Measurements from ENCODE around the gene BNIPL.
A peak's percentile ranks its signal among the peaks of the same experiment; 100 is the strongest.

Gene BNIPL

DNA sequence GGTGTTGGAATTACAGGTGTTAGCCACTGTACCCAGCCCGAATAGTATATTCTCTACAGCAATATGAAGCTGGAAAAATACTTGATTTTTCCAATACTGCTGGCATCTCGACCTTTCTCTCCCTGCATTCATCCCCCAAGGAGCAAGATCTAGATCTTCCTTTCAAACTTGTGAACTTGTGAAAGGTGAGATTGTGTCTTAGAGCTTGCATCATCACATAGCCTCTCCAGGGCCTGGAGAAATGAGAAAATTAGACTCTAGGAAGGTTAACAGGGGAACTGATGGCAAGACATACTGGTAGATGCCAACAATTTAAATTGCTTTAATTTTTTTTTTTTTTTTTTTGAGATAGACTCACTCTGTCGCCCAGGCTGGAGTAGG, 26.1 kb upstream of the BNIPL start:
- DNase-seq: no peak

DNA sequence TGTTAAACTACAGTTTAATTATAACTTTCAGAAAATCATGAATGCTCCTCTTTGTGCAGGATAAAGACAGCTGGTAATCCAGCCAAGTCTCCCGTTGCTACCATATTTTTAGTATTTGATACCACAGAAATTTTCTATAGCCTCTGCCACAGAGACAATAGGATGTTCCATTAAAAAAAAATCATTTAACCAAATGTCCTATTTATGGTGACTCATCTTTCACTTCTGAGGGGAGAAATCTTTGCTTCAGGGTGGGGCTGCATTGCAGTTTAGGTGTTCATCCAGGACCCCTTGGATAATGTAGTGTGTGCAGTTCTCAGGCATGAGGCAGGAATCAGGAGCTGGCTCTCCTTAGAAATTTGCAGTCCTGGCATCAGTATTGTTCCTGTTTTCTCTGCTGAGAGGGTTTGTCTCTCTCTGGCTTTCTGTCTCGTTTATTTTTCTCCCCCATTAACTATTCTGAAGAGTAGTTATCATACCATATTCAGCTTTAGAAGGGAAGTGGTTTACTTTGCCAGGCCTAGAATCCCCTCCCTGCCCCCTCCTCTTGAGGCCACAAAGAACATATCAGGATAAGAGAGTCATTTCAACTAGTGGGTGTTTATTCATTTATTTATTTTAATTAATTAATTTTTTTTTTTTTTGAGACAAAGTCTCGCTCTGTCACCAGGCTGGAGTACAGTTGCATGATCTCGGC, 25.1 kb upstream of the BNIPL start:
- DNase-seq: no peak

DNA sequence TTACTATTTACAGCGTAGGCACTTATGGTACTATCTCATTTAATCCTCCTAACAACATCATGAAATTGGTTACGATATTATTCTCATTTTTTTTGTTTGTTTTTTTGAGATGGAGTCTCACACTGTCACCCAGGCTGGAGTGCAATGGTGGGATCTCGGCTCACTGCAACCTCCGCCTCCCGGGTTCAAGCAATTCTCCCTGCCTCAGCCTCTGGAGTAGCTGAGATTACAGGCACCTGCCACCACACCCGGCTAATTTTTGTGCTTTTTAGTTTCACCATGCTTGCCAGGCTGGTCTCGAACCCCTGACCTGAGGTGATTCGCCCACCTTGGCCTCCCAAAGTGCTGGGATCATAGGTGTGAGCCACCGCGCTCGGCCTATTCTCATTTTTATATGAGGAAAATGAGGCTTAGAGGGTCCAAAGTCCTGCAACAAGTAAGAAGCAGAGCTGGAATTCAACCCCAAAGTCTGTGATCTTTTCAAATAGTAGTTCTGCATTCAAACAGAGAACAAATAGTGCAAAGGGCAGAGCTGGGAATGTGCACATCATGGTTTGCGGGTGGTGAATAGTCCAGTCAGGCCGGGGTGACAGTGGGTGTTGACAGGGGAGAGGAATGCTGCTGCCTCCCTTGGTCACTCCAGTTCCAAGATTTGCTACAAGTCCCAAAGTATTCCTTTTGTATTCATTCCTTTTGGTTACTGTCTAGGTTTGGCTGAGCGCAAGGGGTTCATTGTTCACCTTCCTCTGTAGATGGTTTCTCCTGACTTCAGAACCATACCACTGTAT, 23.5 kb upstream of the BNIPL start:
- DNase-seq: no peak

DNA sequence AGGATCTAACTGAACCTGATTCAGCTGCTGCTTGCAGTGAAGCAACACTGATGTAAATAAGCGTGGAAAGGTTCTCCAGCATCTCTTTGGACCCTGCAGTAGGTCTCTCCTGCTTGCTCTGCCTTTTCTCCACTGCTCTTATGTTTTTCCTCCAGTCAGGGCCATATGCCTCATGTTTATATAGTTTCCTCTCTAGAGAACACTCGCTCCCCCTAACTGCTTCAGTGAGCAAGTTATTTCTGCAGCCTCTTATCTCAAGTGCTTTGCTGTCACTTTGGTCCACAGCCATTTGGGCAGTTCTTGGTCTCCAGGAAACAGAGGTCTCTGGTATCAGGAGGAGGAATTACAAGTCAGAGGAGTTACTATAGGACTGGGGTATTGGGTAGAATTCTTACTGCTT, 22.9 kb upstream of the BNIPL start:
- no peak for DNase-seq

DNA sequence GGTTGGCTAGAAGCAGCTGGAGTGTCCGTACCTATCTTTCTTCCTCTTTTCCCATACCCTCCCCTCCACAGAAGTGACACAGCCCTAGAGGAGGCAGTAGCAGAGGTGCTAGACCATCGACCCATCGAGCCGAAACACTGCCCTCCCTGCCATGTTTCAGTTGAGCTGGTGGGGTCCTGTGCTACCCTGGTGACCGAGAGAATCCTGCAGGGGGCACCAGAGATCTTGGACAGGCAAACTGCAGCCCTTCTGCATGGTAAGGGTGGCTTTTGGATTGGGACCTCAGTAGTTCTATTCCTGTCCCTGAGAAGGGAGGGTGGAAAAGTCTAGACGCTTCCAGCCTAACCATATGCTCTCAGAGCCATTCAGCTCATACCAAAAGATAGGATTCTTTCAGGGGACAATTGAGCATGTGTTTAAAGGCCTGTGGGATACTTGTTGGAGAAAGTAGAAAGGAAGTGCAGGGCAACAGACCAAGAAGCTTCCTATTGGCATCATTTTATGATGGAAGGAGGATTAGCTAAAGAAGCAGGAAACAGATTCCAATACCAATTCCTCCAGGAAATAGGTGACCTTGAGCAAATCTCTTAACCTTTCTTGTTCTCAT, 11.7 kb upstream of the BNIPL start:
- DNase-seq: peak; percentile 87 to 90

DNA sequence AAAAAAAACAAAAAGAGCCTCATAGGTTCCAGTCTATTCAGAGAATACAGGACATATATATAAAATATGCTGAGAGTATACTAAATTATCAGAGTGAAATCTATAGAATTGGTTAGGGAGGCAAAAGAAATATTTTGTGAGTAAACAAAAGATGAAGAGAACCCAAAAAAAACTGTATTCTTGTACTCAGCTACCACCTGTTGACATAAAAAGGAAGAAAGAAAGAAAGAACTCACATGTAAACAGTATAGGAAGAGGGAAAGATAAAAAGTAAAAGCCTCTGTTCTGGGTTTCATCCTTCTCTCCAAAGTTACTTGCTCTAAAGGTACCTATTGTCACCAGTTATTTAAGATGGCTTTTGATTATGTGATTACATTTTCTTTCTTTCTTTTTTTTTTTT, 9.9 kb upstream of the BNIPL start:
- no peak for DNase-seq

DNA sequence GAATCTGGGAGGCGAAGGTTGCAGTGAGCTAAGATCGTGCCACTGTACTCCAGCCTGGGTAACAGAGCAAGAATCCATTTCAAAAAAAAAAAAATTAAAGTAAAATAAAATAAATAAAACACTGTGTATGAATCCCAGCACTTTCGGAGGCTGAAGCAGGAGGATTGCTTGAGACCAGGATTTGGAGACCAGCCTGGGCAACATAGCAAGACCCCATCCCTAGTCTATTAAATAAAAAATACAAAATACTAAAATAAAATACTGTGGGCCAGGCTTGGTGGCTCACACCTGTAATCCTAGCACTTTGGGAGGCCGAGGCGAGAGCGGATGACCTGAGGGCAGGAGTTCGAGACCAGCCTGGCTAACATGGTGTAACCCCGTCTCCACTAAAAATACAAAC, 4.2 kb upstream of the BNIPL start:
- no peak for DNase-seq

DNA sequence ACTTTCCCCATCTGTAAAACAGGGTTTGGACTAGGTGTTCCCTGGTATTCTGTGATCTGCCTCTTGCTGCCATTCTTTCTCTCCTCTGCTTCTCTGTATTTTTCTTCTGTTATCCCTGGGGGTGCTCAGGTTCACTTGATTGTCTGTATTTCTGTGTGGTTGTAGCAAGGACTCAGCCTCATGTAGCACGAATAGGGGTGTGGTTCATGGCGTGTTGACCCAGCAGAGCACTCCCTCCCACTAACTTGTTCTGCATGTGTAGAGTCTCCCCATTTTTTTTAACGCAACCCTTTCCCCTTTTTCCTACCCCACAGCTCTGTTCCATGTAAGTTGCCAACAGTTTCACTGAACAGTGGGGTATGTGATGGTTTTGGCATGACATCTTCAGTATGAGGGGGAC, 1.2 kb upstream of the BNIPL start:
- no peak for DNase-seq

DNA sequence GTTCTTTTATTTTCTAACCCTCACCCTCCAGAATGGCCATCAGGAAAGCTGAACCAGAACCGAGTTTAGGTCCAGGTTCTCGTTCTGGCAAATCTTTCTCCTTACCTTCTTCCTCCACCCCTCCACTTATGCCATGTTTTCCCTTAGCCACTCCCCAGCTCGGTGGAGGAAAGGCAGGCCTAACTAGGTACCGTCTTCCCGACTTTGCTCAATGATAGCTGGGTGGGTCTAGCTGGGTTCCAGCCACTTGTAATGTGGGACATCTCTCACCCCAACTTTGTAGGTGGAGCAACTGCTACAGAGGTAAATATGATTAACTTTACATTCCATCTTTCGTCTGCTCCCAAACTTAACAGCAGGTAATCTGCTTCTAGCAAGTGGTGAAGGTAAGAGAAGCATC, 646 bp downstream of the BNIPL start:
- no peak for DNase-seq

DNA sequence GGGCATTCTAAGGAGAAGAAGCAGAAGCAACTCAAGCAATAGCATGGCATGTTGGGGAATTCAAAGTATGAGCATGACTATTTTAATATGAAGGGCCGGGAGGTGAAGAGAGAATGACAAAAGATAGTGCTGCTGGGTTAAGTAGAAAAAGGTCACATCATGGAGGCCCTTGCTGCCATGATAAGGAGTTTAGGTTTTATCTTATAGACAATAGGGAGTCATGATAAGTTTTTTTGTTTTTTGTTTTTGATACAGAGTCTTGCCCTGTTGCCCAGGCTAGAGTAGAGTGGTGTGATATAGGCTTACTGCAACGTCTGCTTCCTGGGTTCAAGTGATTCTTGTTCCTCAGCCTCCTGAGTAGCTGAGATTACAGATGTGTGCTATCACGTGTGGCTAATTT, 3.1 kb downstream of the BNIPL start:
- no peak for DNase-seq

DNA sequence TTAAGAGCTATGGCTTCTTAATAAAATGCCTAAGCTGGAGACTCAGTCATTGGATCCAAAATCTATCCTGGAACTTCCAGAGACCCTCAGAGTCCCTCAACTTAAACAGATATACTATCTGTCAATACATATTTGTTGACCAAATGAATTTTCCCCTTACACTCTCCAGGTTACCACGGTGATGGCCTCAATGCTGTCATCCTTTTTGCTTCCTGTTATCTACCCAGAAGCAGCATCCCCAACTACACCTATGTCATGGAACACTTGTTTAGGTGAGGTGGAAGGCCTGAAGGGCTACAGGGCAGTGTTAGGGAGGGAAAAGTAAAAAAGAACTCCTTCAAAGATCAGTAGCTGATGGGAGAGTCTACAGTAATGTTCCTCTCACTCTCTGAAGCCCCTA, 6.8 kb downstream of the BNIPL start:
- peak in 1 of 2 donors; percentile 31 for DNase-seq

DNA sequence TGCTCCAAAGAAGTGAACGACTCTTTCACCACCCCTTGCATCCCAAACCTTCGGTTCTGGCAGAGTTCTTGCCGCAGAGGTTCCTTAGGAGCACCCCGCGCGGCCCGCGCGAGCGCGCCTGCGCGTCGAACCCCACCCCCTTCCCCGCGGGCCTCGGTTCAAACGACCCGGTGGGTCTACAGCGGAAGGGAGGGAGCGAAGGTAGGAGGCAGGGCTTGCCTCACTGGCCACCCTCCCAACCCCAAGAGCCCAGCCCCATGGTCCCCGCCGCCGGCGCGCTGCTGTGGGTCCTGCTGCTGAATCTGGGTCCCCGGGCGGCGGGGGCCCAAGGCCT, 11.2 kb downstream of the BNIPL start, which contains the start of gene C1orf56:
Gene C1orf56, plus strand, starts transcription at position 161 of the 334 bp plus-strand sequence. Its CDS starts 97 bp downstream, at position 258.
- peak; percentile 62 to 68 for DNase-seq

DNA sequence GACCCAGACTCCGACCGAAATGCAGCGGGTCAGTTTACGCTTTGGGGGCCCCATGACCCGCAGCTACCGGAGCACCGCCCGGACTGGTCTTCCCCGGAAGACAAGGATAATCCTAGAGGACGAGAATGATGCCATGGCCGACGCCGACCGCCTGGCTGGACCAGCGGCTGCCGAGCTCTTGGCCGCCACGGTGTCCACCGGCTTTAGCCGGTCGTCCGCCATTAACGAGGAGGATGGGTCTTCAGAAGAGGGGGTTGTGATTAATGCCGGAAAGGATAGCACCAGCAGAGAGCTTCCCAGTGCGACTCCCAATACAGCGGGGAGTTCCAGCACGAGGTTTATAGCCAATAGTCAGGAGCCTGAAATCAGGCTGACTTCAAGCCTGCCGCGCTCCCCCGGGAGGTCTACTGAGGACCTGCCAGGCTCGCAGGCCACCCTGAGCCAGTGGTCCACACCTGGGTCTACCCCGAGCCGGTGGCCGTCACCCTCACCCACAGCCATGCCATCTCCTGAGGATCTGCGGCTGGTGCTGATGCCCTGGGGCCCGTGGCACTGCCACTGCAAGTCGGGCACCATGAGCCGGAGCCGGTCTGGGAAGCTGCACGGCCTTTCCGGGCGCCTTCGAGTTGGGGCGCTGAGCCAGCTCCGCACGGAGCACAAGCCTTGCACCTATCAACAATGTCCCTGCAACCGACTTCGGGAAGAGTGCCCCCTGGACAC, 11.7 kb downstream of the BNIPL start:
- DNase-seq: peak; percentile 68 to 70

DNA sequence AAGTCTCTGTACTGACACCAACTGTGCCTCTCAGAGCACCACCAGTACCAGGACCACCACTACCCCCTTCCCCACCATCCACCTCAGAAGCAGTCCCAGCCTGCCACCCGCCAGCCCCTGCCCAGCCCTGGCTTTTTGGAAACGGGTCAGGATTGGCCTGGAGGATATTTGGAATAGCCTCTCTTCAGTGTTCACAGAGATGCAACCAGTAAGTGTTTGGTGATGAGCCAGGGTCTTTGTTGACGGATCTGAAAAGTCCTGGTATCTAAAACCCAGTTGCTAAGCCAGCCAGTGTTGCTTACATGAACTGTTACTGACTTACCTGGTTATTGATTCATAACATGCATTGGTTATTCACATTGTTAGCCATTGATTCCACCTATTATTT, 12.3 kb downstream of the BNIPL start:
- peak in 1 of 2 donors; percentile 31 for DNase-seq

DNA sequence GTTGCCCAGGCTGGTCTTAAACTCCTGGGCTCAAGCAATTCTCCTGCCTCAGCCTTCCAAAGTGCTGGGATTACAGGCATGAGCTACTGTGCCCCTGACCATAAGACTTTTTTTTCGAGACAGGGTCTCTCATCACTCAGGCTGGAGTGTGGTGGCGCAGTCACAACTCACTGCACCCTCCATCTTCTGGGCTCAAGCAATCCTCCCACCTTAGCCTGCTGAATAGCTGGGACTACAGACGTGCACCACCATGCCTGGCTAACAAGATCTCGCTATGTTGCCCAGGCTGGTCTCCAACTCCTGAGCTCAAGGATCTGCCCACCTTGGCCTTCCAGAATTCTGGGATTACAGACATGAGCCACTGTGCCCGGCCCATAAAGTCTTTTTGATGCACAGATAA, 13.1 kb downstream of the BNIPL start:
- DNase-seq: no peak

DNA sequence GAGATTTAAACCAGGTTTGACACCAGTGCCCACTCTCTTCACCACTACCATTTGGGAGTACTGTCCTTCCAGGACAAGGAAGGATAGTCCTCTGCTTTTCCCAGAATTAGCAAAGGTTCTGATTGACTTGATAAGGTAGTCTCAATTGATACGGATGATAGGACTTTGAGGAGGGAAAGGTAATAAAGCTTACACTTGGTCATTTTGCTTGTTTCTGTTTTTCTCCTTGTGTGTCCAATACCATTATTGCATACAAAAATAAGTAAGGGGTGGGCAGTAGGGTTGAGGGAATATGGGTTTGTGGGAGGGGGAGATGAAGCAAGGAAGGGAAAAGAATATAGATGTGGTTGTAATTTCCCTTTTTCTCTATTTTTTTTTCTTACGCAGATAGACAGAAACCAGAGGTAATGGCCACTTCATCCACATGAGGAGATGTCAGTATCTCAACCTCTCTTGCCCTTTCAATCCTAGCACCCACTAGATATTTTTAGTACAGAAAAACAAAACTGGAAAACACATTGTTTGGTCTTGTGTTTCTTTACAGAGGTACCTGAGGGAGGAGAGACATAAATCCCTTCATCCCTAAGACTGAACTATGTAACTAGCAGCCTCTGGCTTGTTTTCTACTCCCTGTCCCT, 13.8 kb downstream of the BNIPL start:
- DNase-seq: no peak

DNA sequence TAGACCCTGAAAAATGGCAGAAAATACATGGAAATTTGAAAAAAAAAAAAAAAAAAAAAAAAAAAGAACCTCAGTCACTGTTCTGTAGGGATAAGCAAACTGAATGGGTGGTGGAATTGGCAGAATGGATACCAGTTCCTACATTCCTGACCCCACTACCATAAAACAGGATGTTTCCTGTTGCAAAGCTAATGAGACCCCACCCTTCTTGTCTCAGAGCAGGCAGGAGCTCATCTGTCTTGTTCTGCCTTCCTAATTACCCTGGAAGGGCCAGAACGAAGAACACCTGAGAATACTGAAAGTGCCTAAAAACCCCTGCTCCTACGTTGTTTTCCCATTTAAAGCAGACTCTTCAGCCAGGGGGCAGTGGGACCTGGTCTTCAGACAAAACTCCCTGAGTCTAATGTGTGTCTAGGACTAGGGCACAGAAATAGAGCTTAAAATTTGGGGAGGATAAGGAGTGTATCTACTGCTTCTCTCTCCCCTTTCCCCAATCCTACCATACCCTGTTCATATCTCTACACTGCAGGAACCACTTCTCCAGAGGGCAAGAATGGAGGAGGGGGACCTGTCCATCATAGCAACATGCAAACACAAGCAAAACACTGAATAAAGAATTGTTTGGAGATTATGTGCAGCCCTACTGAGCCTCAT, 15.1 kb downstream of the BNIPL start:
- no peak for DNase-seq

DNA sequence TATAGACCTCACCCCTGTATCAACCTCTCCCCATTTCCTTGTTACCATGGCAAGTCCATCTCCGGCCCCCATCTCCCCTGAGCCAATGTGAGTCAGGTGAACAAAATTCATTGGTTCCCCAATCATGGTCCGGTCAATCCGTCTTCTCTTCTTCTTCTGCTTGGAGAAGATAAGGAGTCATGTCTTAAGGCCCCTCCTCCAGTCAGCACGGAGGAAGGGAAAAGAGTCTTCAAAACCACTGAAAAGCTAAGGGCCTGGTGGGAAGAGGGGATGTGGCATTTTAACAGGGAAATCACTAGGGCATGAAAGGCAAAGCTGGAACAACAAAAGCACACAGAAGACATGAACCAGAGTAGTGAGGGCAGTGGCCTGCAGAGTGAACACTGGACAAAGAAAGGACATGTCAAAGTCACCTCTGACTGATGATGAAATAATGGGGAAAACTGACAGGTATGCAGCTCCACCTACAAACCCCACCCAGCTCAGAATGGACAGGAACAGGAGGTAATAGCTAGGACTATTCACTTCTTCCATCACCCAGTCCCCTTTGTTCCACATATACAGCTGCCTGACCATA, 18.7 kb downstream of the BNIPL start:
- DNase-seq: no peak

DNA sequence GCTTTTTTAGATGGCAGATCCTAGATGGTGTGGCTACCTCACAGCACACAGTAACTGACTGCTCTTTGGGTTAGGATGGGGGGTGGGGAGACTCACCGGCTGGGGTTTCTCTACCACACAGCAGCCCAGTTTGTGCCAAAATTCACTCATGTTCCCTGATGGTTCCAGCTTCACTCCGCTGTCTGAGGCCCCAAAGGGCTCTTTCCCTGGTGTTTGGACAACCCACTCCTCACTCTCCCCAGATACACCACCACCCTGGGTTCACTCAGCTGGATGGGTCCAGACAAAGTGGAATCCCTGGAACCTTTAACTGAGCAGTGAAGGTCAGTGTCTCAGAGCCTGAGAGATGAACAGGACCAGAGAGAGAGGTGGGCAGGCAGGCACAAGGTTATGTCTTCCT, 19.2 kb downstream of the BNIPL start:
- no peak for DNase-seq

DNA sequence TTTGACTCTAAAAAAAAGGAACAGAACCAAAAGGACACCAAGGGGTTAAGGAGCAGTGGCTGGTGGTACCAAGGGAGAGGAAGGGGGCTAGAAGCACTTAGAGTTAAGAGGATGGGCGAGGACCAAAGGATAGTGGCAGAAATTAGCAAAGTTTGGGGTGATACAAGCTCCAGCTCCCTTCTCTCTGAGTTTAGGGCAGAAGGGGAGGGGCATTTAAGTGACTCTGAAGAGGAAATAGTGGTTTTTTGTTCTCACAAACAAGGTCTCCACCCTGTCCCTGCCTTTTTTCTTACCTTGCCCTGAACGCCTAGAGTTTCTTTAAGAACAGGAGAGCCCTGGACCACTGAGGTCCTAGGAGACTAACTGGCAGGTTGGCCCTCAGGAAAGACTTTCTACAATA, 19.8 kb downstream of the BNIPL start:
- DNase-seq: peak; percentile 49 to 75

DNA sequence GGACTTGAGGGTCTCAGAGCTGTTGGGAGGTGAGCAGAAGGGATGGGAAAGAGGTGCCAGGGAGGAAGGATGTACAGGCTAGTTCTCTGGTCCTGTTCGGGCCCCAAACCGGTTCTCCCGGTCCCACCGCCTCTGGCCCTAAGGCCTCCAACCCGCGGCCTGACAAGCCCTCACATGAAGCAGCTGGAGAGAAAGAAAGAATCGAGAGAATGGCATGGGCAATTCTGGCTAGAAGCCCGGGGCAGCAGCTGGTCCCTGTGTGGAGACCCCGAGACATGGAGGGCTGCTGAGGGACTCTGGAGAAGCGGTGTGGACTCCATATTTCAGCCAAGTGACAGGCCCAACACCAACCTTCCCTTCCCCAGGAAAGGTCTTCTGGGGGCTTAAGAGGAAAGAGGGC, 22.3 kb downstream of the BNIPL start:
- DNase-seq: peak in 1 of 2 donors; percentile 37
